H1 (cell line): ENCODE data around the gene HELZ2. TPM values are rescaled to one million over a fixed set of nuclear protein-coding genes. Genes with fewer than 3 reads are reported as not detected.

Experiments
- CTCF ChIA-PET: fragments of 300-600 bp; sonication (Branson Sonifier 250); formaldehyde crosslinking; loops from one replicate; lab custom pipeline; 2021; ENCODE audit not compliant: partially characterized antibody; lab: Charles Lee
- POLR2A ChIA-PET: fragments of 300-600 bp; sonication (Branson Sonifier 250); formaldehyde crosslinking; loops from one replicate; lab custom pipeline; 2021; ENCODE audit warnings: inconsistent platforms; ENCODE audit not compliant: partially characterized antibody; lab: Charles Lee
- DNase-seq, 2 experiments: peaks; one replicate each; pipeline versions ENCODE4 v3.0.0 to v3.0.0-alpha.2; 2010 to 2022; ENCODE audit warnings: low spot score in 2 of 2, low read depth in 1 of 2, mixed read lengths in 1 of 2
- FAIRE-seq: peaks from 2 replicates; lab custom pipeline; 2011; peaks lifted over from hg19 to GRCh38; lab: Jason Lieb, UNC
- H2AFZ ChIP-seq: 2 replicates; pipeline ENCODE4 v1.8.1; 2012; ENCODE audit warnings: low read length, inconsistent platforms
- H2AK5ac ChIP-seq: 2 replicates; pipeline ENCODE4 v1.6.1; 2013; ENCODE audit warnings: low read depth, low read length
- H2BK120ac ChIP-seq: replicated peaks from 2 replicates; pipeline ENCODE3; 2013; ENCODE audit warnings: low read depth, low read length, inconsistent platforms
- H2BK12ac ChIP-seq: 2 replicates; pipeline ENCODE4 v1.6.1; 2013; ENCODE audit warnings: low read depth, low read length
- H2BK15ac ChIP-seq: 2 replicates; pipeline ENCODE4 v1.6.1; 2013; ENCODE audit warnings: low read length
- H2BK20ac ChIP-seq: 2 replicates; pipeline ENCODE4 v1.6.1; 2013; ENCODE audit warnings: low read length
- H2BK5ac ChIP-seq: 2 replicates; pipeline ENCODE4 v1.6.1; 2013; ENCODE audit warnings: low read depth, low read length
- H3K14ac ChIP-seq: 2 replicates; pipeline ENCODE4 v1.6.1; 2013; ENCODE audit warnings: inconsistent platforms; ENCODE audit not compliant: insufficient read length
- H3K18ac ChIP-seq: 2 replicates; pipeline ENCODE4 v1.6.1; 2013; ENCODE audit warnings: low read length; ENCODE audit errors: extremely low read depth
- H3K23ac ChIP-seq: 2 replicates; pipeline ENCODE4 v1.6.1; 2013; ENCODE audit warnings: inconsistent platforms; ENCODE audit not compliant: insufficient read length
- H3K23me2 ChIP-seq: 2 replicates; pipeline ENCODE4 v1.6.1; 2013; ENCODE audit warnings: low read depth, low read length
- H3K27ac ChIP-seq: 2 replicates; pipeline ENCODE4 v1.6.1; 2011; ENCODE audit warnings: low read depth, low read length, inconsistent platforms
- H3K27me3 ChIP-seq, 4 experiments: replicated peaks in 1 of 4; 1 replicate in 1 of 4; 2 replicates in 3 of 4; pipeline versions ENCODE4 v1.6.1 to v1.8.1; 2011 to 2013; ENCODE audit warnings: low read length in 3 of 4, mild to moderate bottlenecking in 3 of 4, inconsistent platforms in 2 of 4, mixed read lengths in 2 of 4, moderate library complexity in 1 of 4; ENCODE audit not compliant: control insufficient read depth in 3 of 4, insufficient read depth in 3 of 4; ENCODE audit errors: extremely low read depth in 1 of 4
- H3K36me3 ChIP-seq, 4 experiments: 2 replicates each; pipeline versions ENCODE4 v1.6.1 to v1.8.1; 2011 to 2013; ENCODE audit warnings: mild to moderate bottlenecking in 4 of 4, low read length in 3 of 4, moderate library complexity in 2 of 4, control low read depth in 1 of 4, inconsistent platforms in 1 of 4; ENCODE audit not compliant: insufficient read depth in 4 of 4, control insufficient read depth in 2 of 4
- H3K4ac ChIP-seq: replicated peaks from 2 replicates; pipeline ENCODE3; 2013; ENCODE audit warnings: low read length, low read depth, mixed read lengths, inconsistent platforms; ENCODE audit not compliant: insufficient read length
- H3K4me1 ChIP-seq, 4 experiments: replicated peaks in 1 of 4; 1 replicate in 1 of 4; 2 replicates in 3 of 4; pipeline versions ENCODE4 v1.6.1 to v1.8.1; 2011 to 2013; ENCODE audit warnings: low read length in 3 of 4, inconsistent platforms in 2 of 4, mixed read lengths in 1 of 4; ENCODE audit not compliant: insufficient read depth in 4 of 4, control insufficient read depth in 3 of 4
- H3K4me2 ChIP-seq, 2 experiments: 2 replicates each; pipeline versions ENCODE4 v1.6.1 to v1.8.1; 2011 to 2013; ENCODE audit warnings: low read depth in 2 of 2, low read length in 2 of 2, control low read depth in 1 of 2, inconsistent platforms in 1 of 2, mild to moderate bottlenecking in 1 of 2; ENCODE audit not compliant: insufficient read depth in 1 of 2
- H3K4me3 ChIP-seq, 4 experiments: fragments of 200-600, 300-600 bp in 1 of 4; sonication (generic), shearing (Covaris generic), sonication (Bioruptor Twin) in 1 of 4; 2 replicates each; pipeline versions ENCODE4 v1.5.1 to v1.8.1; 2011 to 2016; ENCODE audit warnings: low read length in 4 of 4, low read depth in 3 of 4, control low read depth in 2 of 4, inconsistent platforms in 2 of 4, mild to moderate bottlenecking in 2 of 4, mixed read lengths in 1 of 4, moderate library complexity in 1 of 4; ENCODE audit not compliant: insufficient read depth in 2 of 4; ENCODE audit errors: extremely low read depth in 1 of 4
- H3K56ac ChIP-seq: replicated peaks from 2 replicates; pipeline ENCODE3; 2013; ENCODE audit warnings: low read depth, mild to moderate bottlenecking, mixed read lengths, low read length, inconsistent platforms; ENCODE audit not compliant: insufficient read length
- H3K79me1 ChIP-seq: 2 replicates; pipeline ENCODE4 v1.6.1; 2013; ENCODE audit warnings: low read depth, low read length, control low read depth
- H3K79me2 ChIP-seq, 2 experiments: 2 replicates each; pipeline versions ENCODE4 v1.6.1 to v1.8.1; 2012 to 2013; ENCODE audit warnings: low read length in 2 of 2, mild to moderate bottlenecking in 2 of 2, inconsistent platforms in 1 of 2; ENCODE audit not compliant: insufficient read depth in 2 of 2, control insufficient read depth in 1 of 2
- H3K9ac ChIP-seq, 4 experiments: replicated peaks in 1 of 4; 1 replicate in 1 of 4; 2 replicates in 3 of 4; pipeline versions ENCODE4 v1.6.1 to v1.8.1; 2011 to 2013; ENCODE audit warnings: low read depth in 3 of 4, low read length in 3 of 4, control low read depth in 2 of 4, mild to moderate bottlenecking in 2 of 4, moderate library complexity in 2 of 4, inconsistent platforms in 1 of 4; ENCODE audit errors: extremely low read depth in 1 of 4
- H3K9me3 ChIP-seq, 2 experiments: 2 replicates each; pipeline versions ENCODE4 v1.6.1 to v1.8.1; 2012 to 2013; ENCODE audit warnings: mild to moderate bottlenecking in 2 of 2, moderate library complexity in 2 of 2, control low read depth in 1 of 2, inconsistent platforms in 1 of 2, low read depth in 1 of 2, low read length in 1 of 2, mixed read lengths in 1 of 2; ENCODE audit not compliant: insufficient read depth in 2 of 2
- H4K20me1 ChIP-seq, 2 experiments: replicated peaks in 1 of 2; 2 replicates each; pipeline versions ENCODE3 to v1.8.1; 2011 to 2013; ENCODE audit warnings: inconsistent platforms in 2 of 2, low read length in 2 of 2, mild to moderate bottlenecking in 1 of 2; ENCODE audit not compliant: insufficient read depth in 2 of 2, control insufficient read depth in 1 of 2
- H4K5ac ChIP-seq: 2 replicates; pipeline ENCODE4 v1.6.1; 2013; ENCODE audit warnings: low read length, low read depth, mixed read lengths, inconsistent platforms; ENCODE audit not compliant: insufficient read length
- H4K8ac ChIP-seq: 2 replicates; pipeline ENCODE4 v1.8.0; 2013; ENCODE audit warnings: mild to moderate bottlenecking, moderate library complexity, low read length, inconsistent platforms; ENCODE audit not compliant: insufficient read depth; ENCODE audit errors: extremely low read depth
- H4K91ac ChIP-seq: replicated peaks from 2 replicates; pipeline ENCODE3; 2013; ENCODE audit warnings: low read length, mixed read lengths, inconsistent platforms; ENCODE audit not compliant: insufficient read length
- BACH1 ChIP-seq: IDR thresholded peaks from 2 replicates; pipeline ENCODE4 v1.6.1; 2012; ENCODE audit warnings: low read length, improper control_type of control experiment
- BCL11A ChIP-seq, 2 experiments: IDR thresholded peaks; one replicate each; pipeline ENCODE4 v1.6.1; 2011; ENCODE audit warnings: low read depth in 2 of 2, low read length in 2 of 2, mild to moderate bottlenecking in 2 of 2
- BRCA1 ChIP-seq: IDR thresholded peaks from 2 replicates; pipeline ENCODE4 v1.6.1; 2012; ENCODE audit warnings: low read depth, low read length, improper control_type of control experiment
- CHD2 ChIP-seq: IDR thresholded peaks from 2 replicates; pipeline ENCODE4 v1.6.1; 2012; ENCODE audit warnings: low read length, improper control_type of control experiment
- EP300 ChIP-seq, 2 experiments: IDR thresholded peaks; 1 replicate in 1 of 2; 2 replicates in 1 of 2; pipeline ENCODE4 v1.6.1; 2011 to 2012; ENCODE audit warnings: low read depth in 2 of 2, low read length in 2 of 2, mild to moderate bottlenecking in 2 of 2, borderline replicate concordance in 1 of 2, inconsistent platforms in 1 of 2, moderate library complexity in 1 of 2
- GABPA ChIP-seq: IDR thresholded peaks from 2 replicates; pipeline ENCODE4 v1.6.1; 2011; ENCODE audit warnings: mild to moderate bottlenecking, low read length, moderate library complexity, borderline replicate concordance; ENCODE audit not compliant: insufficient read depth
- KDM4A ChIP-seq: IDR thresholded peaks from one replicate; pipeline ENCODE4 v1.7.1; 2012; ENCODE audit warnings: low read depth, mild to moderate bottlenecking, moderate library complexity, low read length, inconsistent platforms; ENCODE audit not compliant: severe bottlenecking
- RAD21 ChIP-seq, 2 experiments: IDR thresholded peaks in 1 of 2; conservative IDR thresholded peaks in 1 of 2; 2 replicates each; pipeline ENCODE4 v1.6.1; 2011; ENCODE audit warnings: low read depth in 2 of 2, low read length in 2 of 2, improper control_type of control experiment in 1 of 2, inconsistent platforms in 1 of 2, mild to moderate bottlenecking in 1 of 2, moderate library complexity in 1 of 2
- RNF2 ChIP-seq: fragments of 200-900, 300-1000 bp; sonication (generic); IDR thresholded peaks from 2 replicates; pipeline ENCODE4 v1.7.1; 2016; ENCODE audit warnings: borderline replicate concordance, low read depth, mild to moderate bottlenecking, antibody characterized with exemption, low read length; ENCODE audit not compliant: poor library complexity, severe bottlenecking; ENCODE audit errors: missing control alignments
- SP1 ChIP-seq: IDR thresholded peaks from 2 replicates; pipeline ENCODE4 v1.6.1; 2011; ENCODE audit warnings: low read depth, low read length
- SP4 ChIP-seq: IDR thresholded peaks from 2 replicates; pipeline ENCODE4 v1.6.1; 2012; ENCODE audit warnings: low read length, inconsistent platforms
- WGBS, 2 experiments: shearing (Covaris generic) in 1 of 2; methylation state at CpG; one replicate each; pipeline versions ENCODE4 v1.1.6 to v1.1.7; 2013 to 2015; ENCODE audit warnings: low lambda C conversion rate in 2 of 2, mixed read lengths in 2 of 2, inconsistent platforms in 1 of 2, low coverage in 1 of 2, missing lambda C conversion rate in 1 of 2; ENCODE audit not compliant: insufficient replicate concordance in 2 of 2, insufficient coverage in 1 of 2, insufficient read length in 1 of 2; ENCODE audit errors: extremely low coverage in 1 of 2, missing lambda C conversion rate in 1 of 2; 5-methylcytosine and 5-hydroxymethylcytosine counted together
- polyA plus RNA-seq, 7 experiments: library from polyadenylated mRNA; depleted of rRNA in 3 of 7; stranded (reverse) in 5 of 7; unstranded in 2 of 7; fragments of >200 nt in 5 of 7; fragments of 200-250 nt in 2 of 7; gene quantifications; 1 replicate in 5 of 7; 2 replicates in 1 of 7; 4 replicates in 1 of 7; pipeline versions ENCODE4 v1.2.1 to v1.2.3, GENCODE V29; 2011 to 2013; ENCODE audit warnings: missing spikeins in 2 of 7, mixed read lengths in 2 of 7
- total RNA-seq: library from RNA; stranded (reverse); fragmentation: NEBNext Ultra II Directional; extraction: Animal tissue kit (Norgen Biotek cat#: 25700); gene quantifications from 2 replicates; pipeline ENCODE4 v1.2.1, GENCODE V29; 2021
- TF ChIP-seq, protein P1 (sequence below): IDR thresholded peaks from 2 replicates; pipeline ENCODE4 v1.6.1; 2012; ENCODE audit warnings: inconsistent platforms

Gene HELZ2
- total and polyA plus RNA-seq, 2 of the 8 experiments (the other 6 are each of a cell fraction or from before 2014, with no cell fraction given): 7.9 to 17.5 TPM

DNA sequence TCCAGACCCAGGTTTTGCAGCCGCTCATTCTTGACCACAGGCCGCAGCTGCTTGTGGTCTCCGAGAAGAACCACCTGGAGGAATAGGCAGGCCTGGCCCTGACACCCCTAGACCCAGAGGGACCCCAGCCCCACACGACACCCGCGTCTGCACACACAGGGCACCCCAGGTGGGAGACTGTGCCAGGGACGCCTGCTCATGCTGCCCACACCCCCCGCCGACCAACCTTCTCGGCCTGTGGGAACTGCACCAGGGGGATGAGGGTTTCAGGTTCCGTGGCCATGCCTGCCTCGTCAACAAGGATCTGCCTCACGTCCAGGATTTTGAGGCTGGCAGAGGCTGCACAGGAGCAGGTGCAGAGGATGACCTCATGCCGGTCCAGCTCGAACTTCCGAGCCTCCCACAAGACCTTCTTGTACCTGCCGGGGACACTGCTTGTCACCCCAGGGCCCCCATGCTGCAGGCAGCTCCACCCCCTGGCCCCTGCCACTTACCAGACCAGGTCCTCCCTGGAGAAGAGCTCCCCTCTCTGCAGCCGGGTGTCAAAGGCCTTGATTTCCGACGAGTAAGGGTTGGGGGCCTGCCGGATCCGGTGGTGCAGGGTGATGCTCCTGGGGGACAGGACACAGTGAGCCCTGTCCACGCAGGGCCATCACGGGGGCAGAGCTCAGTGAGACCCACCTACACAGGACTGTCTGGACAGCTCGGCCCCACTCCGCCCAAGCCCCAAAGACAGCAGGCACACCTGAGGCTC is 13.0 kb downstream of the HELZ2 start:
- Histone ChIP-seq H3K27me3 (no peaks in the 10 kb centered on the region), H3K79me1 (no peaks in the 10 kb centered on the region), H2BK120ac (no peak overlapping the region), H2AK5ac (no peak overlapping the region), H2AFZ (no peak overlapping the region), H2BK12ac (no peak overlapping the region), H4K5ac (no peak overlapping the region), H3K36me3 (no peaks in the 10 kb centered on the region; a peak in 4 of 8 replicates), H4K91ac (no peak overlapping the region), H4K20me1 (no peaks in the 10 kb centered on the region), H3K23ac (no peak overlapping the region), H3K56ac (no peak overlapping the region), H3K4me3 (no peak overlapping the region), H3K27ac (no peak overlapping the region), H3K4me1 (peaks cover 0 to 6% (median 1%) of the 10 kb centered on the region in 4 experiments; a peak in 2 of 7 replicates), H4K8ac (peak overlapping the region; percentile 14), H3K14ac (no peak overlapping the region), H3K18ac (no peak overlapping the region), H3K9me3 (no peaks in the 10 kb centered on the region), H2BK5ac (no peak overlapping the region), H2BK15ac (no peak overlapping the region), H3K9ac (no peak overlapping the region), H3K23me2 (no peaks in the 10 kb centered on the region), H2BK20ac (no peak overlapping the region), H3K4me2 (no peak overlapping the region), H3K79me2 (no peaks in the 10 kb centered on the region), H3K4ac (no peak overlapping the region)
- ChIA-PET POLR2A (interaction anchor here (0.7 to 1.7 kb wide), 4 partner anchors 10 to 61 kb away, joined by 3 to 5 read pairs (median 3); partner anchors contain the start of gene PPDPF), CTCF (interaction anchor here (0.8 to 1.2 kb wide), 4 partner anchors 14 to 20 kb away, joined by 3 to 4 read pairs (median 4); no protein-coding TSS in a partner anchor)
- 88% methylated on average over 17 of the region's 26 CpGs; no CpG with 5 or more reads in 1 of the 2 experiments for WGBS, 2 experiments
- no peak for FAIRE-seq
- no peak for DNase-seq
- no peak for TF ChIP-seq CHD2
- no peak for TF ChIP-seq RAD21 (IDR thresholded peaks at IDR 0.05 in 1 of 2, conservative IDR thresholded peaks at IDR 0.05 in 1 of 2; ENCODE audit: low read depth in 2 of 2, low read length in 2 of 2)
- TF ChIP-seq EP300 (IDR thresholded peaks at IDR 0.05; ENCODE audit: borderline replicate concordance in 1 of 2, low read depth in 2 of 2, low read length in 2 of 2): no peak
- no peak for TF ChIP-seq BCL11A (IDR thresholded peaks at IDR 0.05; ENCODE audit: low read depth in 2 of 2, low read length in 2 of 2)
- TF ChIP-seq GABPA: no peak
- TF ChIP-seq RNF2: no peak
- TF ChIP-seq, protein P1, sequence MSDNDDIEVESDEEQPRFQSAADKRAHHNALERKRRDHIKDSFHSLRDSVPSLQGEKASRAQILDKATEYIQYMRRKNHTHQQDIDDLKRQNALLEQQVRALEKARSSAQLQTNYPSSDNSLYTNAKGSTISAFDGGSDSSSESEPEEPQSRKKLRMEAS: no peak
- TF ChIP-seq KDM4A: no peak
- TF ChIP-seq SP4: no peak
- no peak for TF ChIP-seq SP1
- TF ChIP-seq BACH1: no peak
- no peak for TF ChIP-seq BRCA1
